GM23248 (cell line): ENCODE data around the gene ST8SIA1. TPM values are rescaled to one million over a fixed set of nuclear protein-coding genes. Genes with fewer than 3 reads are reported as not detected.

Experiments used
- DNase-seq: peaks from one replicate; pipeline ENCODE4 v3.0.0-alpha.2; 2015
- H2AFZ ChIP-seq: fragments of 200-600 bp; sonication (generic); 2 replicates; pipeline ENCODE4 v1.6.1; 2016; ENCODE audit warnings: antibody characterized with exemption
- H3F3A ChIP-seq: fragments of 200-600 bp; sonication (generic); 2 replicates; pipeline ENCODE4 v1.6.1; 2016; ENCODE audit warnings: mild to moderate bottlenecking, antibody characterized with exemption, mixed run types; ENCODE audit not compliant: insufficient read depth
- H3K27ac ChIP-seq: fragments of 200-600 bp; sonication (generic); 2 replicates; pipeline ENCODE4 v1.5.1; 2016; ENCODE audit warnings: mild to moderate bottlenecking
- H3K27me3 ChIP-seq: fragments of 200-600 bp; sonication (generic); replicated peaks from 2 replicates; pipeline ENCODE4 v1.6.1; 2016; ENCODE audit warnings: mild to moderate bottlenecking; ENCODE audit not compliant: insufficient read depth
- H3K36me3 ChIP-seq: fragments of 200-600 bp; sonication (generic); 2 replicates; pipeline ENCODE4 v1.6.1; 2016; ENCODE audit warnings: low read depth, mild to moderate bottlenecking
- H3K4me1 ChIP-seq: fragments of 200-600 bp; sonication (generic); 2 replicates; pipeline ENCODE4 v1.6.1; 2016; ENCODE audit warnings: mild to moderate bottlenecking; ENCODE audit not compliant: insufficient read depth
- H3K4me2 ChIP-seq: fragments of 200-600 bp; sonication (generic); one replicate; pipeline ENCODE4 v1.6.1; 2016; ENCODE audit warnings: mild to moderate bottlenecking; ENCODE audit not compliant: unreplicated experiment
- H3K4me3 ChIP-seq: fragments of 200-600 bp; sonication (generic); 2 replicates; pipeline ENCODE4 v1.5.1; 2016; ENCODE audit warnings: mild to moderate bottlenecking
- H3K79me2 ChIP-seq: fragments of 200-600 bp; sonication (generic); 2 replicates; pipeline ENCODE4 v1.6.1; 2016; ENCODE audit warnings: mild to moderate bottlenecking; ENCODE audit not compliant: insufficient read depth
- H3K9ac ChIP-seq: fragments of 200-600 bp; sonication (generic); 2 replicates; pipeline ENCODE4 v1.6.1; 2016; ENCODE audit warnings: mild to moderate bottlenecking
- H3K9me2 ChIP-seq: fragments of 200-600 bp; sonication (generic); 2 replicates; pipeline ENCODE4 v1.6.1; 2016; ENCODE audit warnings: mixed run types, mild to moderate bottlenecking, moderate library complexity; ENCODE audit not compliant: insufficient read depth
- H3K9me3 ChIP-seq: fragments of 200-600 bp; sonication (generic); one replicate; pipeline ENCODE4 v1.6.1; 2017; ENCODE audit warnings: low read depth
- H4K20me1 ChIP-seq: fragments of 200-600 bp; sonication (generic); 2 replicates; pipeline ENCODE4 v1.6.0; 2016; ENCODE audit not compliant: insufficient read depth
- EZH2 ChIP-seq: fragments of 200-600 bp; sonication (generic); IDR thresholded peaks from 2 replicates; pipeline ENCODE4 v1.6.1; 2018; ENCODE audit warnings: antibody characterized with exemption, mild to moderate bottlenecking; ENCODE audit not compliant: insufficient read depth, poor library complexity, severe bottlenecking
- EZH2phosphoT487 ChIP-seq: fragments of 200-600 bp; sonication (generic); IDR thresholded peaks from 2 replicates; pipeline ENCODE4 v1.6.1; 2018; ENCODE audit warnings: antibody characterized with exemption, moderate library complexity, mild to moderate bottlenecking, low read depth; ENCODE audit not compliant: insufficient read depth
- WGBS, 2 experiments: methylation state at CpG; one replicate each; pipeline ENCODE4 v1.1.6; 2015 to 2017; ENCODE audit warnings: low lambda C conversion rate in 2 of 2, low coverage in 1 of 2; ENCODE audit errors: missing lambda C conversion rate in 2 of 2; 5-methylcytosine and 5-hydroxymethylcytosine counted together
- in situ Hi-C: fragments of 300-500 bp; cut with MboI; formaldehyde crosslinking; loops from 2 replicates; pipeline ENCODE4 v1.15.0; 2020
- polyA plus RNA-seq: library from polyadenylated mRNA; unstranded; fragments of >200 nt; fragmentation: Nextera tagmentation; extraction: Ambion mirVana; gene quantifications from 2 replicates; pipeline ENCODE4 v1.2.1, GENCODE V29; 2016
- total RNA-seq: library from RNA; depleted of rRNA; stranded (reverse); fragments of >200 nt; shearing (Covaris generic); gene quantifications from 2 replicates; pipeline ENCODE4 v1.2.3, GENCODE V29; 2014

ST8SIA1 gene
- total and polyA plus RNA-seq, 2 experiments from 2014 or later, result 0.15 TPM; not detected in 1

DNA sequence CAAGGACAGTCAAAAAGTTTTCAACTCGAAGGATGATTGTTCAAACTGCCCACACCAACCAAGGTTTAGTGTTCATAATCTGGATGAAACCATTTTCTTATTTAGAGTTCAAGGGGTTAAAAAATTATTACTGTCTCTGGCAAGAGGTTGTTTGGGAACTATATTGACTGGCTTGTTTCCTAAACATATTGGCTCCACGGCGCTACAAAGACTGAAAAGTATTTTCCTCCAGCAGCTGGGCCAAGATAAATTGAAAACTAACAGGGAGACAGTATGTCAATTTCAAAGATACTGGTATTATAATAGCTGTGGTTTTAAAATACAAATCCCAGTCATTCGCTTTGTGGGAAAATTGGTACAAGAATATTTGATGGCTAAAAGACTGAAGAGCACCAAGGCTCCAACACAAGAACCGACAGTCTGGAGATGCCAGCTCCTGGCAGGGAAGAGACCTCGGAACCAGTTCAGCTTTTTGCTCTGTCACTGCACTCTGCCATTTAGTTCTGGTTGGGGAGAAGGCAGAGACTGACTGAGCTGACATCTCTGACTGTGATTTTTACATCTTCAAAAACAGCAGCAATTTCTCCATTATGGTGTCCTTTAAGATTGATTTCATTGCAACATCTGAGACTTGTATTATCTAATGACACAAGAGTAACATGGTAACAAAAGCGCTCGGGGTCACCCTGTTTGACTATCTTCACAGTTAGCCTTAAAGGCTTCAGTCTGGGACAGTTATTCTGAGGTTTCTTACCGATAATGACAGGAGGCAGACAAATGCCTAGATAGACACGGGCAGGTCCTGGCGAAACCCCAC lies 62.0 kb downstream of the ST8SIA1 start:
- TF ChIP-seq EZH2 (no peak), EZH2phosphoT487 (no peak)
- H3K4me1 ChIP-seq, result peaks cover 41% of the 10 kb centered on the region
- no peaks in the 10 kb centered on the region for H3K79me2 ChIP-seq
- no peaks in the 10 kb centered on the region for H4K20me1 ChIP-seq
- H3F3A ChIP-seq, result peaks cover 15% of the 10 kb centered on the region; the same call in 1 of the 2 replicates
- H3K9ac ChIP-seq, result no peak overlapping the region
- no peaks in the 10 kb centered on the region for H3K9me3 ChIP-seq
- H3K36me3 ChIP-seq, result no peaks in the 10 kb centered on the region
- 88 to 90% methylated on average over 11 of the region's 11 CpGs for WGBS, 2 experiments
- H3K27ac ChIP-seq, result no peak overlapping the region
- no peak overlapping the region for H2AFZ ChIP-seq
- H3K9me2 ChIP-seq, result no peaks in the 10 kb centered on the region
- in situ Hi-C loops, result no loop called here
- H3K4me2 ChIP-seq, result no peak overlapping the region
- H3K27me3 ChIP-seq, result no peaks in the 10 kb centered on the region
- H3K4me3 ChIP-seq, result no peak overlapping the region
- no peak for DNase-seq

DNA sequence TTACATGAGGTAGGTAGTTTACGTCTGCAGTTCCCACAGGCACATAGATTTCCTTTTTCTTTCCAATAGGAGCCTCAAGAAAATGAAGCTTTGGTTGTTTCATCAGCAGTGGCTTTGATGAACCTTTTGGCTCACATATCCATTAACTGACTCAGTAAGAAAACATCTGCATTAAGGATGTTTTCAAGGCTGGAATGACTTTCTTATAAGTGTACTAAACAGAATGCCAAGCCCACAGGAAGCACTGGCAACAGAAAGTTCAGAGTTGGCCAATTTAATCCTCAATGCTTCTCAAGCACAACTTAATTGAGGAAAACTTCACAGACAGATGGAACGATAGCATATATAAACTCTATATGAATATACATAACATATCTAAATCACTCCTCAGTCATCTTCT lies 63.5 kb downstream of the ST8SIA1 start:
- Histone ChIP-seq H3K36me3 (no peaks in the 10 kb centered on the region), H4K20me1 (no peaks in the 10 kb centered on the region), H3K27me3 (no peaks in the 10 kb centered on the region), H3K9ac (no peak overlapping the region), H2AFZ (no peak overlapping the region), H3F3A (peaks cover 10% of the 10 kb centered on the region; the same call in 1 of the 2 replicates), H3K27ac (peak overlapping the region; percentile 30; the same call in 1 of the 2 replicates), H3K79me2 (no peaks in the 10 kb centered on the region), H3K9me2 (no peaks in the 10 kb centered on the region), H3K9me3 (no peaks in the 10 kb centered on the region), H3K4me1 (peaks cover 32% of the 10 kb centered on the region), H3K4me3 (0 out of 2 replicates have a peak overlapping the region, but pooled peaks have one; percentile 12), H3K4me2 (peak overlapping the region; percentile 41)
- 9 to 15% methylated on average over 2 of the region's 2 CpGs for WGBS, 2 experiments
- in situ Hi-C loops, result no loop called here
- TF ChIP-seq EZH2phosphoT487 (no peak), EZH2 (no peak)
- DNase-seq, result peak; percentile 93

DNA sequence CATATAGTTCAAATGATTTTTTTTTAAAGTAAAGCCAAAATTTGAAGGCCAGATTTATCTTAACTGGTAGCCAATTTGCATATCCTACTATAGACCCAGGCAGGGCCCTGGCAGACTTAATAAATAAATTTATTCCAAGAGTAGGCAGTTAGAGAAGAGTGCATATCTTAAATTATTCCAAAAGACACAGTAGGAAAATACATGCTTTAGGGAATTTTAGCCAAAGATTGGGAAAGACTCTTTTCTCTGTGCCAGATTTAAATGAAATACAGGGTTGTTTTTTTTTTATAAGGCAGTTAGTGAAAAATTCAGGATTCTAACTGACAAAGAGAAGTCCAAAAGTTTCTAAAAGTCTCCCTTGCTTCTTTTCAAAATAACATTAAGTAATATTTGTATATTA lies 65.5 kb downstream of the ST8SIA1 start:
- TF ChIP-seq EZH2 (no peak), EZH2phosphoT487 (no peak)
- no peaks in the 10 kb centered on the region for H3K9me3 ChIP-seq
- no peak overlapping the region for H3K27ac ChIP-seq
- H3K79me2 ChIP-seq, result no peaks in the 10 kb centered on the region
- no peak overlapping the region for H3K9ac ChIP-seq
- H3K4me3 ChIP-seq, result no peak overlapping the region
- no peak for DNase-seq
- no peaks in the 10 kb centered on the region for H3K9me2 ChIP-seq
- H3K4me2 ChIP-seq, result no peak overlapping the region
- peaks cover 10% of the 10 kb centered on the region; the same call in 1 of the 2 replicates for H3F3A ChIP-seq
- no peaks in the 10 kb centered on the region for H3K27me3 ChIP-seq
- no peaks in the 10 kb centered on the region for H3K36me3 ChIP-seq
- H4K20me1 ChIP-seq, result no peaks in the 10 kb centered on the region
- H3K4me1 ChIP-seq, result peaks cover 23% of the 10 kb centered on the region
- in situ Hi-C loops, result no loop called here
- no peak overlapping the region for H2AFZ ChIP-seq

DNA sequence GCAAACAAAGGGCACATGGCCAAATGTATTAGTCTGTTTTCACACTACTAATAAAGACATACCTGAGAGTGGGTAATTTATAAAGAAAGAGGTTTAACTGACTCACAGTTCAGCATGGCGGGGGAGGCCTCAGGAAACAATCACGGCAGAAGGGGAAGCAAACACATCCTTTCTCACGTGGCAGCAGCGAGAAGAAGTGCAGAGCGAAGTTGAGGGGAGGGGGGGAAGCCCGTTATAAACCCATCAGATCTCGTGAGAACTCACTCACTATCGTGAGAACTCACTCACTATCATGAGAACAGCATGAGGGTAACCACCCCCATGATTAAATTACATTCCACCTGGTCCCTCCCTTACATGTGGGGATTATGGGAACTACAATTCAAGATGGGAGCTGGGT lies 66.1 kb downstream of the ST8SIA1 start:
- 78 to 80% methylated on average over 8 of the region's 8 CpGs for WGBS, 2 experiments
- H3K4me1 ChIP-seq, result peaks cover 23% of the 10 kb centered on the region
- H2AFZ ChIP-seq, result no peak overlapping the region
- TF ChIP-seq EZH2 (no peak), EZH2phosphoT487 (no peak)
- no peak overlapping the region for H3K9ac ChIP-seq
- no peaks in the 10 kb centered on the region for H4K20me1 ChIP-seq
- DNase-seq, result no peak
- no peaks in the 10 kb centered on the region for H3K9me3 ChIP-seq
- H3K27ac ChIP-seq, result no peak overlapping the region
- no peaks in the 10 kb centered on the region for H3K27me3 ChIP-seq
- peaks cover 10% of the 10 kb centered on the region; the same call in 1 of the 2 replicates for H3F3A ChIP-seq
- no peak overlapping the region for H3K4me3 ChIP-seq
- no peaks in the 10 kb centered on the region for H3K9me2 ChIP-seq
- in situ Hi-C loops, result no loop called here
- H3K79me2 ChIP-seq, result no peaks in the 10 kb centered on the region
- H3K4me2 ChIP-seq, result no peak overlapping the region
- no peaks in the 10 kb centered on the region for H3K36me3 ChIP-seq
